WERI-Rb-1 (cell line): ENCODE data around the gene TNP1.

Source experiments
- DNase-seq: peaks from one replicate; pipeline ENCODE4 v3.0.0-alpha.2; 2020
- H3K27ac ChIP-seq: fragments of 250-450 bp; sonication (Bioruptor Pico); 2 replicates; pipeline ENCODE4 v1.5.1; 2020; ENCODE audit warnings: mild to moderate bottlenecking, moderate library complexity
- H3K27me3 ChIP-seq: fragments of 250-450 bp; sonication (Bioruptor Pico); 2 replicates; pipeline ENCODE4 v1.5.1; 2021; ENCODE audit warnings: mild to moderate bottlenecking, low read depth, moderate library complexity; ENCODE audit not compliant: insufficient read depth, severe bottlenecking
- H3K36me3 ChIP-seq: fragments of 250-450 bp; sonication (Bioruptor Pico); 2 replicates; pipeline ENCODE4 v1.5.1; 2020; ENCODE audit warnings: mild to moderate bottlenecking, moderate library complexity
- H3K4me3 ChIP-seq: 2 replicates; pipeline ENCODE4 v1.5.1; 2011; ENCODE audit warnings: low read depth, mild to moderate bottlenecking, control low read depth, low read length
- H3K9me3 ChIP-seq: fragments of 250-450 bp; sonication (Bioruptor Pico); 2 replicates; pipeline ENCODE4 v1.5.1; 2021; ENCODE audit warnings: mild to moderate bottlenecking, moderate library complexity; ENCODE audit not compliant: severe bottlenecking
- TF ChIP-seq, protein P1 (sequence below): IDR thresholded peaks from 2 replicates; pipeline ENCODE4 v1.5.1; 2011; ENCODE audit warnings: low read depth, mild to moderate bottlenecking, control low read depth, inconsistent platforms, low read length

TNP1 gene

DNA sequence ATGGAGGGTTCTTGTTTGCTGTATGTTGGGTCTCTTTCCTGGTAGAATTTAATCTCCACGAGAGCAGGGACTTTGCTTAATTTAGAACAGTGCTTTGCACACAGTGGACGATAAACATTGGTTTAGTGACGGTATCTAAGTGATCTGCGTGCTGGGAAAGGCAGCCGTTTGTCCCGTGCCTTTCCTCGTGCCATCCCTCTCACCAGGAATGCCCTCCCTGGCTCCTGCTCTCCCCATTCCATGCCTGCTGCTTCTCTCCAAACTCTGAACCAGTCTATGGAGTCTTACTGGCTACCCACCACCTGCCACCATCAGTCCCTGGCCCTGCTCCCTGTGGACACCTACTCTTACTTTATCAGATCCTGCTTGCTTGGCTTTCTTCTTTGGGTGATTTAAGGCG is 27.3 kb upstream of the TNP1 start:
- Histone ChIP-seq H3K27ac (no peak overlapping the region), H3K36me3 (no peaks in the 10 kb centered on the region), H3K4me3 (no peak overlapping the region), H3K9me3 (no peaks in the 10 kb centered on the region), H3K27me3 (no peaks in the 10 kb centered on the region)
- TF ChIP-seq, protein P1, sequence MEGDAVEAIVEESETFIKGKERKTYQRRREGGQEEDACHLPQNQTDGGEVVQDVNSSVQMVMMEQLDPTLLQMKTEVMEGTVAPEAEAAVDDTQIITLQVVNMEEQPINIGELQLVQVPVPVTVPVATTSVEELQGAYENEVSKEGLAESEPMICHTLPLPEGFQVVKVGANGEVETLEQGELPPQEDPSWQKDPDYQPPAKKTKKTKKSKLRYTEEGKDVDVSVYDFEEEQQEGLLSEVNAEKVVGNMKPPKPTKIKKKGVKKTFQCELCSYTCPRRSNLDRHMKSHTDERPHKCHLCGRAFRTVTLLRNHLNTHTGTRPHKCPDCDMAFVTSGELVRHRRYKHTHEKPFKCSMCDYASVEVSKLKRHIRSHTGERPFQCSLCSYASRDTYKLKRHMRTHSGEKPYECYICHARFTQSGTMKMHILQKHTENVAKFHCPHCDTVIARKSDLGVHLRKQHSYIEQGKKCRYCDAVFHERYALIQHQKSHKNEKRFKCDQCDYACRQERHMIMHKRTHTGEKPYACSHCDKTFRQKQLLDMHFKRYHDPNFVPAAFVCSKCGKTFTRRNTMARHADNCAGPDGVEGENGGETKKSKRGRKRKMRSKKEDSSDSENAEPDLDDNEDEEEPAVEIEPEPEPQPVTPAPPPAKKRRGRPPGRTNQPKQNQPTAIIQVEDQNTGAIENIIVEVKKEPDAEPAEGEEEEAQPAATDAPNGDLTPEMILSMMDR: no peak
- DNase-seq: no peak

DNA sequence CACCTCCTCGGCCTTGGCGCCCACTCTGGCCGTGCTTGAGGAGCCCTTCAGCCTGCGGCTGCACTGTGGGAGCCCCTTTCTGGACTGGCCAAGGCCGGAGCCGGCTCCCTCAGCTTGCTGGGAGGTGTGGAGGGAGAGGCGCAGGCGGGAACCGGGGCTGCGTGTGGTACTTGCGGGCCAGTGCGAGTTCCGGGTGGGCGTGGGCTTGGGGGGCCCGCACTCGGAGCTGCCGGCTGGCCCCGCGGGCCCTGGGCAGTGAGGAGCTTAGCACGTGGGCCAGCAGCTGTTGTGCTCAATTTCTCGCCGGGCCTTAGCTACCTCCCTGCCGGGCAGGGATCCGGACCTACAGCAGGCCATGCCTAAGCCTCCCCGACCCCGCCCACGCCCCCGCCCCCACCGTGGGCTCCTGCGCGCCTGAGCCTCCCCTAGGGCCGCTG is 25.3 kb upstream of the TNP1 start:
- no peak overlapping the region for H3K4me3 ChIP-seq
- TF ChIP-seq, protein P1: no peak
- no peak for DNase-seq
- no peaks in the 10 kb centered on the region for H3K9me3 ChIP-seq
- H3K27me3 ChIP-seq: no peaks in the 10 kb centered on the region
- H3K27ac ChIP-seq: no peak overlapping the region
- H3K36me3 ChIP-seq: no peaks in the 10 kb centered on the region

DNA sequence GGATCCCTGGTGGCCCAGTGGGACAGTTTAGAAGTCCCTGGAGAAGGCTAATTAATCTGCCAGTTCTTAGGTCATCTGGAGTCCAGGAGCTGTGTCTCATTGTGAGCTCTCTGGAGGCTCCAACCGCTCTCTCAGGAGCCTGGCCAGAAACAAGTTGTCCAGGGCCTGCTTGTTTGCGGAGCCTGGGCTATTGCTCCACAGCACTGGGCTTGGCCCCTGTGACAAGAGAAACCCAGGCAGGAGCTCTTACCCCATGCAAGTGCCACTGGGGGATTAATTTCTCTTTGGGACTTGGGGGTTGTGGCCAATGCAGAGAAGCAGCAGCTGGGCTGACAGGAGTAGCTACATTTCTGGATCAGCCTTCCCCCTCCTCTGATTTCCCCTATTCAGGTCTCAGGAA is 24.5 kb upstream of the TNP1 start:
- no peak for DNase-seq
- no peaks in the 10 kb centered on the region for H3K36me3 ChIP-seq
- H3K27ac ChIP-seq: no peak overlapping the region
- no peak overlapping the region for H3K4me3 ChIP-seq
- no peaks in the 10 kb centered on the region for H3K27me3 ChIP-seq
- TF ChIP-seq, protein P1: no peak
- H3K9me3 ChIP-seq: no peaks in the 10 kb centered on the region

DNA sequence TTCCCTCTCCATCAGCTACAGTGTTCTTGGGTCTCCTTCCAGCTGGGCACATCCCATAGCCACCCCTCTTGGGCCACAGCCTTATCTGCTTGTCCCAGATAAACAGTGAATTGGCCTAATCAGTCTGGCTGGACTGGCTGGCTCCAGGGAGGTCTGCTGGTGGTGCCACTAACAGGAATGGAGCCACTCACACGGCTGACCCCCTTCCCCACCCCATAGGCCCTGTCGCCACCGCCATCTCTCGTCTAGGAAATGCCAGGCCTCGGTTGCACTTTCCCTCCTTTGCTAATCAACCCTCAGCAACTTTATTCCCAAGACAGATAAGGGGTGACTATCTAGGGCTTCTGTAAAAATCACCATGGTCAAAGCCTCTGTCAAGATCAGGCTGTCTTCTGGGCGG is 23.0 kb upstream of the TNP1 start:
- TF ChIP-seq, protein P1: no peak
- Histone ChIP-seq H3K27me3 (no peaks in the 10 kb centered on the region), H3K9me3 (no peaks in the 10 kb centered on the region), H3K4me3 (no peak overlapping the region), H3K27ac (no peak overlapping the region), H3K36me3 (no peaks in the 10 kb centered on the region)
- DNase-seq: no peak

DNA sequence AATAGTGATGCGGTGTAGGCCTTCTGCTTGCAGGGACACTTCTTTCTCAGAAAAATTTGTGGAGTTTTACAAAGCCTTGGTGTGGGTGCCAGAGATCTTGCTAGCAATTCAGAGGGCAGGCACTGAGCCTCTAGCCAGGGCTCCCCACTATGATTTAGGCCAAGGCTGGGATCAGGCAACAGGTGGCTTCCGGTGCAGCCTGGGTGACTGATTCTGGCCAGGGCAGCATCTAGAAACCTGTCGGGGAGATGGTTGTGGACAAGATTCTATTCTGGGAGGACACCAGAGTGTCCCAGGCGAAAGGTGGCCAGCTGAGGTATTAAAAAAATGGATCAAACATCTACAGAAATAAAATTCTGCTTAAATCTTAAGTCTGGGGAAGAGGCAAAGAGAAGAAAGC is 21.5 kb upstream of the TNP1 start:
- Histone ChIP-seq H3K4me3 (no peak overlapping the region), H3K9me3 (no peaks in the 10 kb centered on the region), H3K27ac (no peak overlapping the region), H3K36me3 (no peaks in the 10 kb centered on the region), H3K27me3 (no peaks in the 10 kb centered on the region)
- TF ChIP-seq, protein P1: no peak
- DNase-seq: no peak

DNA sequence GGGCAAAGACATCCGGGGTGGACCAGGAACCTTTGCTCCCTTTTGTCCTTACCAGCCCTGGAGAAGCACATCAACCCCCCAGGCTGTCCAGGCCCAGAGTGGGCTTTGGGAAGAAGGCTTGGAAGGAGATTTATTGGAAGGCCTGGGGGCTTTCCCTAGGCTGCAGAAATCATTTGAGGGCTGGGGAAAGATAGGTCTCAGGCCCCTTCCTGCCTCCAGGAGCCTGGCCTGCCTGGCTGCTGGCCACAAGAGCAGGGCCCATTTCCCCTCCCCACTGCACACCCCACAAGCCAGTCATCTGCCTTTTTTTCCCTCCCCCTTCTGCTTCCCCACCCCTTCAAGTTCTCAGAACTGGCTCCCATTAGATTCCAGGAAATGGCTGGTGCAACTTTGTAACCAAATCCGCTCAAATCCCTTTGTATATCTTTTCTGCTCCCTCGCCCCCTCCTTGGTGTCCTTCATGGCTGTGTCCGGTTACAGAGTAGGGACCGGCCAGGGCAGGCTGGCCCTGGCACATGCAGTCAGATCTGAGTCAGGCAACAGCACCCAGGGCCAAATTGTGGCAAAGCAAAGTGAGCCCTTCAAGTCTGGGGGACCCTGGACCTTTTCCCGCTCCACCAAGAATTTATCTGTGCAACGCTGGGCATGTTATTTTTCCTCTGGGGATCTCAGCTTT is 20.8 kb upstream of the TNP1 start:
- TF ChIP-seq, protein P1: no peak
- DNase-seq: no peak
- H3K36me3 ChIP-seq: no peaks in the 10 kb centered on the region
- H3K27me3 ChIP-seq: no peaks in the 10 kb centered on the region
- no peak overlapping the region for H3K4me3 ChIP-seq
- H3K27ac ChIP-seq: no peak overlapping the region
- no peaks in the 10 kb centered on the region for H3K9me3 ChIP-seq
